ENCODE measurements around the gene PIRT.

DNA sequence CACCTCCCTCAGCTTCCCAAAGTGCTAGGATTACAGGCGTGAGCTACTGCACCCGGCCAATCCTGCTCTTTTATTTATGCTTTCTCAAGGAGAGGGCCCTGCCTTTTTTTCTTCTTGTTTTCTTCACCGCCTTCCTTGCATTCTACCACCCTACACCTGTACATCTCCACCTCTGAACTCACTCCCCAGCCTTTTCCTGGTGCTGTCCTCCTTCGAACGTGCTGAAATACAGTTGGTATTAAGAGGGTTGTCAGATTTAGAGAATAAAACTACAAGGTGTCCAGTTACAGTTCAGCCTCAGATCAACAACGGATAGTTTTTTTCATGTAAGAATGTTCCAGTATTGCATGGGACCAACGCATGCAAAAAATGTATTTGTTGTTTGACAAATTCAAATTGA, 1.7 kb downstream of the PIRT start:
- no peak for TF ChIP-seq ESRRA (IDR thresholded peaks at IDR 0.05; ENCODE audit: borderline replicate concordance, low read length)
- TF ChIP-seq, protein P1, sequence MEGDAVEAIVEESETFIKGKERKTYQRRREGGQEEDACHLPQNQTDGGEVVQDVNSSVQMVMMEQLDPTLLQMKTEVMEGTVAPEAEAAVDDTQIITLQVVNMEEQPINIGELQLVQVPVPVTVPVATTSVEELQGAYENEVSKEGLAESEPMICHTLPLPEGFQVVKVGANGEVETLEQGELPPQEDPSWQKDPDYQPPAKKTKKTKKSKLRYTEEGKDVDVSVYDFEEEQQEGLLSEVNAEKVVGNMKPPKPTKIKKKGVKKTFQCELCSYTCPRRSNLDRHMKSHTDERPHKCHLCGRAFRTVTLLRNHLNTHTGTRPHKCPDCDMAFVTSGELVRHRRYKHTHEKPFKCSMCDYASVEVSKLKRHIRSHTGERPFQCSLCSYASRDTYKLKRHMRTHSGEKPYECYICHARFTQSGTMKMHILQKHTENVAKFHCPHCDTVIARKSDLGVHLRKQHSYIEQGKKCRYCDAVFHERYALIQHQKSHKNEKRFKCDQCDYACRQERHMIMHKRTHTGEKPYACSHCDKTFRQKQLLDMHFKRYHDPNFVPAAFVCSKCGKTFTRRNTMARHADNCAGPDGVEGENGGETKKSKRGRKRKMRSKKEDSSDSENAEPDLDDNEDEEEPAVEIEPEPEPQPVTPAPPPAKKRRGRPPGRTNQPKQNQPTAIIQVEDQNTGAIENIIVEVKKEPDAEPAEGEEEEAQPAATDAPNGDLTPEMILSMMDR (IDR thresholded peaks at IDR 0.05): no peak
- TF ChIP-seq KDM5A (IDR thresholded peaks at IDR 0.05): no peak
- no peak for TF ChIP-seq EP300 (IDR thresholded peaks at IDR 0.05)
- no peak for TF ChIP-seq EHF (CRISPR knock-in tag; IDR thresholded peaks at IDR 0.05)
- no peak for TF ChIP-seq POLR2A (IDR thresholded peaks at IDR 0.05; ENCODE audit: low read length)
- TF ChIP-seq RCOR1 (IDR thresholded peaks at IDR 0.05; ENCODE audit: low read depth, low read length): no peak
